A549 (cell line): ENCODE results near the gene UGT3A2. TPM values are rescaled to one million over a fixed set of nuclear protein-coding genes. Genes with fewer than 3 reads are reported as not detected.
A peak's percentile ranks its signal among the peaks of the same experiment; 100 is the strongest.

ENCODE experiments used
- ATAC-seq, 2 experiments: fragments of 200-7000 bp in 1 of 2; fragments of >200 bp in 1 of 2; cut with Nextera tagmentation in 1 of 2; cut with Tn5 transposase in 1 of 2; 3 replicates each; pipeline versions ENCODE4 v1.8.0 to v1.9.1; 2018 to 2020; ENCODE audit warnings: mild to moderate bottlenecking in 1 of 2, moderate library complexity in 1 of 2
- CTCF ChIA-PET: fragments of 300-600 bp; sonication (Branson Sonifier 250); formaldehyde crosslinking; extraction: SDS; loops from one replicate; lab custom pipeline; 2021; ENCODE audit warnings: antibody characterized with exemption, inconsistent platforms; lab: Yijun Ruan, JAX
- POLR2A ChIA-PET: fragments of 350-600 bp; formaldehyde crosslinking; extraction: SDS; loops from one replicate; lab custom pipeline; 2021; ENCODE audit warnings: antibody characterized with exemption, inconsistent platforms; lab: Yijun Ruan, JAX
- DNase-seq, 2 experiments: peaks; one replicate each; pipeline versions ENCODE4 v3.0.0 to v3.0.0-alpha.2; 2011 to 2016; ENCODE audit warnings: low read depth in 1 of 2, low spot score in 1 of 2
- FAIRE-seq: peaks from 2 replicates; lab custom pipeline; 2011; peaks lifted over from hg19 to GRCh38; lab: Jason Lieb, UNC
- H3K27ac ChIP-seq, 2 experiments: fragments of >200 bp; sonication (Bioruptor Twin); formaldehyde crosslinking; 3 replicates each; pipeline ENCODE4 v1.5.1; 2016 to 2017
- H3K4me1 ChIP-seq: fragments of >200 bp; sonication (Bioruptor Twin); formaldehyde crosslinking; 3 replicates; pipeline ENCODE4 v1.6.1; 2016
- H3K4me2 ChIP-seq: fragments of >200 bp; sonication (Bioruptor Twin); formaldehyde crosslinking; 3 replicates; pipeline ENCODE4 v1.6.1; 2016
- H3K4me3 ChIP-seq: fragments of >200 bp; sonication (Bioruptor Twin); formaldehyde crosslinking; 3 replicates; pipeline ENCODE4 v1.5.1; 2016
- H3K9me3 ChIP-seq: fragments of >200 bp; sonication (Bioruptor Twin); formaldehyde crosslinking; 3 replicates; pipeline ENCODE4 v1.6.1; 2016
- BHLHE40 ChIP-seq: IDR thresholded peaks from 2 replicates; pipeline ENCODE4 v1.6.1; 2012; ENCODE audit warnings: low read depth, low read length, inconsistent platforms
- CBX2 ChIP-seq: fragments of 200-600 bp; sonication (generic); IDR thresholded peaks from 2 replicates; pipeline ENCODE4 v1.6.1; 2016; ENCODE audit warnings: low read depth, mild to moderate bottlenecking, borderline replicate concordance
- CBX8 ChIP-seq: fragments of 200-600 bp; sonication (generic); IDR thresholded peaks from 2 replicates; pipeline ENCODE4 v1.6.1; 2016
- CTCF ChIP-seq: fragments of >200 bp; sonication (Bioruptor Twin); formaldehyde crosslinking; IDR thresholded peaks from 3 replicates; pipeline ENCODE4 v1.5.1; 2016
- EHMT2 ChIP-seq: fragments of 200-600 bp; sonication (generic); IDR thresholded peaks from 2 replicates; pipeline ENCODE4 v1.6.1; 2016; ENCODE audit warnings: antibody characterized with exemption, low read depth, mild to moderate bottlenecking, moderate library complexity
- ELK1 ChIP-seq: fragments of 150-350 bp; IDR thresholded peaks from 2 replicates; pipeline ENCODE4 v1.6.1; 2014; ENCODE audit warnings: low read depth, mild to moderate bottlenecking, low read length
- EP300 ChIP-seq, 2 experiments: fragments of >200 bp; sonication (Bioruptor Twin); formaldehyde crosslinking; IDR thresholded peaks; 2 replicates in 1 of 2; 3 replicates in 1 of 2; pipeline ENCODE4 v1.6.1; 2016 to 2017
- FOSB ChIP-seq: fragments of 250-450 bp; sonication (Bioruptor Pico); IDR thresholded peaks from 2 replicates; pipeline ENCODE4 v1.5.0; 2020; ENCODE audit warnings: mild to moderate bottlenecking, moderate library complexity
- FOSL2 ChIP-seq, 2 experiments: fragments of 450-650 bp in 1 of 2; fragments of >200 bp in 1 of 2; sonication (Bioruptor Twin) in 1 of 2; formaldehyde crosslinking; IDR thresholded peaks; 2 replicates each; pipeline versions ENCODE4 v1.5.0 to v1.6.1; 2016 to 2020; ENCODE audit warnings: mild to moderate bottlenecking in 1 of 2, moderate library complexity in 1 of 2
- FOXS1 ChIP-seq: fragments of 250-450 bp; sonication (Bioruptor Pico); IDR thresholded peaks from 2 replicates; pipeline ENCODE4 v1.5.0; 2020; ENCODE audit warnings: mild to moderate bottlenecking, moderate library complexity
- HDAC2 ChIP-seq: fragments of 200-600 bp; sonication (generic); IDR thresholded peaks from 2 replicates; pipeline ENCODE4 v1.6.1; 2016
- JUNB ChIP-seq: fragments of >200 bp; sonication (Bioruptor Twin); formaldehyde crosslinking; IDR thresholded peaks from 2 replicates; pipeline ENCODE4 v1.6.1; 2016
- KDM1A ChIP-seq: fragments of 200-600 bp; sonication (generic); IDR thresholded peaks from 2 replicates; pipeline ENCODE4 v1.6.1; 2016; ENCODE audit warnings: low read depth, mild to moderate bottlenecking
- MAFK ChIP-seq: fragments of 450-650 bp; IDR thresholded peaks from 2 replicates; pipeline ENCODE4 v1.6.1; 2014; ENCODE audit not compliant: partially characterized antibody
- MAZ ChIP-seq: fragments of 150-350 bp; IDR thresholded peaks from 2 replicates; pipeline ENCODE4 v1.6.1; 2014; ENCODE audit warnings: antibody characterized with exemption, low read depth, low read length, borderline replicate concordance
- MYC ChIP-seq: IDR thresholded peaks from 2 replicates; pipeline ENCODE4 v1.6.1; 2012; ENCODE audit warnings: mild to moderate bottlenecking, inconsistent platforms, low read length, improper control_type of control experiment, borderline replicate concordance
- POLR2AphosphoS2 ChIP-seq: conservative IDR thresholded peaks from 2 replicates; pipeline ENCODE4 v1.6.1; 2012; ENCODE audit warnings: low read length, improper control_type of control experiment, inconsistent platforms
- RAD21 ChIP-seq, 2 experiments: fragments of >200 bp in 1 of 2; sonication (Bioruptor Twin) in 1 of 2; formaldehyde crosslinking in 1 of 2; IDR thresholded peaks in 1 of 2; conservative IDR thresholded peaks in 1 of 2; 2 replicates in 1 of 2; 3 replicates in 1 of 2; pipeline ENCODE4 v1.6.1; 2012 to 2018; ENCODE audit warnings: inconsistent platforms in 1 of 2
- RARB ChIP-seq: fragments of 250-450 bp; sonication (Bioruptor Pico); IDR thresholded peaks from 2 replicates; pipeline ENCODE4 v1.8.0; 2021; ENCODE audit warnings: mild to moderate bottlenecking, moderate library complexity
- RCOR1 ChIP-seq: fragments of 150-350 bp; IDR thresholded peaks from 2 replicates; pipeline ENCODE4 v1.6.1; 2014; ENCODE audit warnings: antibody characterized with exemption, low read length, low read depth
- RFX5 ChIP-seq: fragments of 450-650 bp; IDR thresholded peaks from 2 replicates; pipeline ENCODE4 v1.7.1; 2014; ENCODE audit warnings: antibody characterized with exemption, mild to moderate bottlenecking, moderate library complexity
- SREBF2 ChIP-seq: fragments of 450-650 bp; IDR thresholded peaks from 2 replicates; pipeline ENCODE4 v1.6.1; 2014; ENCODE audit warnings: mild to moderate bottlenecking, moderate library complexity
- TFCP2L1 ChIP-seq: fragments of 250-450 bp; sonication (Bioruptor Pico); IDR thresholded peaks from 2 replicates; pipeline ENCODE4 v1.5.0; 2021; ENCODE audit warnings: mild to moderate bottlenecking
- WGBS: methylation state at CpG from one replicate; pipeline ENCODE4 v1.1.6; 2017; ENCODE audit errors: missing lambda C conversion rate; 5-methylcytosine and 5-hydroxymethylcytosine counted together
- polyA plus RNA-seq, 4 experiments: library from polyadenylated mRNA; depleted of rRNA in 3 of 4; stranded (reverse); fragments of >200 nt; fragmentation: RNase III in 1 of 4; extraction: RNeasy Plus Mini Kit Qiagen cat#74134 plus additional on column Dnase treatment in 1 of 4; gene quantifications; 2 replicates in 3 of 4; 3 replicates in 1 of 4; pipeline ENCODE4 v1.2.3, GENCODE V29; 2011 to 2017
- TF ChIP-seq, protein P1 (sequence below): fragments of 250-450 bp; sonication (Bioruptor Pico); IDR thresholded peaks from 2 replicates; pipeline ENCODE4 v1.5.0; 2020; ENCODE audit warnings: low read depth, mild to moderate bottlenecking, moderate library complexity
- TF ChIP-seq, protein P2 (sequence below): fragments of 450-650 bp; IDR thresholded peaks from 2 replicates; pipeline ENCODE4 v1.6.1; 2014; ENCODE audit warnings: antibody characterized with exemption

The UGT3A2 gene
- polyA plus RNA-seq, 2 of the 4 experiments (the other 2 are of a cell fraction), result not detected

DNA sequence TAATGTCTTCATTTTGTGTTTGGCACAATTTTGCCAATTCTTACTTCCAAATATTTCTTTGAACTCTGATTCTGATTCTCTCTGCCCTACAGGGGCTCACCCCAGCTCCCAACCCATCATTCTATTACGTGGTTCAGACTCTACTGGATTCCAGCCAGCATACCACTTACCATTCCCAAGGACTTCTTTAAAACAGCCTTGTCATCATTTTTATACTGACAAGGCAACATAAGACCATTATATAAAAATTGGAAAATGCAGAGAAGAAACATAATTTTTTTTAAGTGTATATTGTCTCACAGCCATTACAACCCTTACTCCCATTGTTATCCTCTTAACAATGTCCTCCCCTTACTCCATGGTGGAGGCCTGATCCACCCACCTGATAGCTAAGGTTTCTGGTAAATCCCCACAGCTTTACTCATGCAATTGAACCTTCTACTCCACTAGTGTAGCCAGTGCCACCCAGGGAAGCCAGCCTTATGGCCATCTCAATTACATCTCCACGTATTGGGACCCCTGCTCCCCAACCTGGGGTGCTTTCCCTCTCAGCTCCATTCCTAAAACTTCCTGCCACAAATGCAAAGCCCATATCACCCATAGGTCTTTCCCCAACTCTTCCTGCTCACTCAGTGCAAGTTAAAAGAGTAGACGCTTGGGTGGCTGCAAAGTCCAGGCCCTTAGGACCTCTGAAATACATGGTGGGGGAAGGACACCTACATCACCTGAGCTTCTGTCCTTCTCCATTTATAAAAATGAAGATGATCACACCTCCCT, 19.1 kb downstream of the UGT3A2 start:
- ATAC-seq (no peak), DNase-seq (no peak), FAIRE-seq (no peak)
- Histone ChIP-seq H3K4me3 (no peak overlapping the region), H3K27ac (no peak overlapping the region), H3K9me3 (no peaks in the 10 kb centered on the region), H3K4me2 (no peak overlapping the region), H3K4me1 (no peaks in the 10 kb centered on the region)
- ChIA-PET CTCF (interaction anchor here (1.2 to 1.3 kb wide), 2 partner anchors 32 to 648 kb away, joined by 3 read pairs; no protein-coding TSS in a partner anchor), POLR2A (no interaction called here)
- 25% methylated on average over 3 of the region's 3 CpGs for WGBS
- TF ChIP-seq CBX2 (no peak), MAFK (peak; percentile 90), RAD21 (conservative IDR thresholded peaks at IDR 0.05 in 1 of 2, IDR thresholded peaks at IDR 0.05 in 1 of 2) (no peak), EP300 (IDR thresholded peaks at IDR 0.05) (no peak), HDAC2 (no peak), ELK1 (no peak)

- no peak overlapping the region for H3K27ac ChIP-seq
- ChIA-PET CTCF (interaction anchor here (0.6 kb wide), 1 partner anchor 960 kb away, joined by 4 read pairs; no protein-coding TSS in a partner anchor), POLR2A (no interaction called here)
- 17% methylated on average over 3 of the region's 3 CpGs for WGBS
- no peak for ATAC-seq
- FAIRE-seq, result no peak
- TF ChIP-seq, protein P1, sequence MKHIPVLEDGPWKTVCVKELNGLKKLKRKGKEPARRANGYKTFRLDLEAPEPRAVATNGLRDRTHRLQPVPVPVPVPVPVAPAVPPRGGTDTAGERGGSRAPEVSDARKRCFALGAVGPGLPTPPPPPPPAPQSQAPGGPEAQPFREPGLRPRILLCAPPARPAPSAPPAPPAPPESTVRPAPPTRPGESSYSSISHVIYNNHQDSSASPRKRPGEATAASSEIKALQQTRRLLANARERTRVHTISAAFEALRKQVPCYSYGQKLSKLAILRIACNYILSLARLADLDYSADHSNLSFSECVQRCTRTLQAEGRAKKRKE (CRISPR knock-in tag), result no peak
- TF ChIP-seq FOSL2 (IDR thresholded peaks at IDR 0.05), result no peak
- no peak for TF ChIP-seq FOSL2 (CRISPR knock-in tag; IDR thresholded peaks at IDR 0.05)
- no peak for TF ChIP-seq JUNB
- TF ChIP-seq SREBF2, result no peak
- no peak overlapping the region for H3K4me2 ChIP-seq
- H3K4me1 ChIP-seq, result no peaks in the 10 kb centered on the region
- DNase-seq, result no peak
- H3K9me3 ChIP-seq, result no peaks in the 10 kb centered on the region
- H3K4me3 ChIP-seq, result no peak overlapping the region
Measured at GRCh38 chr5:36045895-36046294, 20.8 kb downstream of the UGT3A2 start.

- Histone ChIP-seq H3K4me3 (no peak overlapping the region), H3K9me3 (no peaks in the 10 kb centered on the region), H3K4me2 (no peak overlapping the region), H3K27ac (no peak overlapping the region), H3K4me1 (no peaks in the 10 kb centered on the region)
- TF ChIP-seq FOSB (CRISPR knock-in tag) (no peak), CBX2 (no peak), RCOR1 (no peak), MYC (no peak), BHLHE40 (no peak), KDM1A (no peak), CBX8 (no peak), JUNB (no peak), TFCP2L1 (CRISPR knock-in tag) (no peak), CTCF (no peak), RARB (CRISPR knock-in tag) (no peak), MAZ (no peak), EHMT2 (no peak), MAFK (no peak), FOXS1 (no peak), RFX5 (no peak), POLR2AphosphoS2 (no peak)
- TF ChIP-seq, protein P2, sequence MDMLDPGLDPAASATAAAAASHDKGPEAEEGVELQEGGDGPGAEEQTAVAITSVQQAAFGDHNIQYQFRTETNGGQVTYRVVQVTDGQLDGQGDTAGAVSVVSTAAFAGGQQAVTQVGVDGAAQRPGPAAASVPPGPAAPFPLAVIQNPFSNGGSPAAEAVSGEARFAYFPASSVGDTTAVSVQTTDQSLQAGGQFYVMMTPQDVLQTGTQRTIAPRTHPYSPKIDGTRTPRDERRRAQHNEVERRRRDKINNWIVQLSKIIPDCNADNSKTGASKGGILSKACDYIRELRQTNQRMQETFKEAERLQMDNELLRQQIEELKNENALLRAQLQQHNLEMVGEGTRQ, result no peak
- ATAC-seq, result no peak
- no peak for DNase-seq
- POLR2A ChIA-PET, result no interaction called here
- no peak for FAIRE-seq
- CTCF ChIA-PET, result no interaction called here
Measured at GRCh38 chr5:36041537-36041845, 25.2 kb downstream of the UGT3A2 start.
